Neural cell (in vitro differentiated cells): ENCODE measurements around the gene KIF21B. TPM values are rescaled to one million over a fixed set of nuclear protein-coding genes. Genes with fewer than 3 reads are reported as not detected.

Source experiments
- H2AFZ ChIP-seq: fragments of 200-600, 300-800 bp; sonication (generic), shearing (Covaris generic); 2 replicates; pipeline ENCODE4 v1.6.0; 2014; ENCODE audit warnings: low read depth, mild to moderate bottlenecking, antibody characterized with exemption, low read length, moderate library complexity
- H3F3A ChIP-seq: fragments of 200-600 bp; shearing (Covaris generic); 2 replicates; pipeline ENCODE4 v1.6.1; 2016; ENCODE audit warnings: mild to moderate bottlenecking, moderate library complexity, mixed read lengths, antibody characterized with exemption, low read length; ENCODE audit not compliant: insufficient read depth, poor library complexity, severe bottlenecking
- H3K27ac ChIP-seq: fragments of 200-600, 300-800 bp; sonication (generic), shearing (Covaris generic); 2 replicates; pipeline ENCODE4 v1.5.1; 2014; ENCODE audit warnings: mild to moderate bottlenecking, low read length, moderate library complexity
- H3K27me3 ChIP-seq: fragments of 300-800, 200-600 bp; sonication (generic), shearing (Covaris generic); 2 replicates; pipeline ENCODE4 v1.6.0; 2014; ENCODE audit warnings: mild to moderate bottlenecking, low read depth, low read length, moderate library complexity; ENCODE audit not compliant: insufficient read depth
- H3K36me3 ChIP-seq: fragments of 300-800, 200-600 bp; sonication (generic), shearing (Covaris generic); 2 replicates; pipeline ENCODE4 v1.5.1; 2014; ENCODE audit warnings: mild to moderate bottlenecking, antibody characterized with exemption, low read length, moderate library complexity; ENCODE audit not compliant: insufficient read depth
- H3K4me2 ChIP-seq: fragments of 300-800, 200-600 bp; sonication (generic), shearing (Covaris generic); 2 replicates; pipeline ENCODE4 v1.6.0; 2014; ENCODE audit warnings: mild to moderate bottlenecking, low read length
- H3K4me3 ChIP-seq: fragments of 300-800, 200-600 bp; sonication (generic), shearing (Covaris generic); 2 replicates; pipeline ENCODE4 v1.5.1; 2014; ENCODE audit warnings: mild to moderate bottlenecking, low read length, moderate library complexity
- H3K79me2 ChIP-seq: fragments of 200-600 bp; shearing (Covaris generic); replicated peaks from 2 replicates; pipeline ENCODE4 v1.6.0; 2014; ENCODE audit warnings: mild to moderate bottlenecking, low read length, moderate library complexity; ENCODE audit not compliant: insufficient read depth
- H3K9ac ChIP-seq: fragments of 300-800, 200-600 bp; sonication (generic), shearing (Covaris generic); 2 replicates; pipeline ENCODE4 v1.6.1; 2016; ENCODE audit warnings: mild to moderate bottlenecking, low read length, mixed read lengths
- H3K9me2 ChIP-seq: fragments of 200-600 bp; shearing (Covaris generic); 2 replicates; pipeline ENCODE4 v1.6.1; 2016; ENCODE audit warnings: mild to moderate bottlenecking, low read length, mixed read lengths; ENCODE audit not compliant: insufficient read depth
- H3K9me3 ChIP-seq: fragments of 200-600, 300-800 bp; sonication (generic), shearing (Covaris generic); 2 replicates; pipeline ENCODE4 v1.6.1; 2016; ENCODE audit warnings: mild to moderate bottlenecking, mixed run types, low read length, moderate library complexity, mixed read lengths
- H4K20me1 ChIP-seq: fragments of 200-600 bp; shearing (Covaris generic); 2 replicates; pipeline ENCODE4 v1.6.1; 2016; ENCODE audit warnings: mild to moderate bottlenecking, mixed run types; ENCODE audit not compliant: insufficient read depth
- CTCF ChIP-seq: fragments of 450-650 bp; IDR thresholded peaks from 2 replicates; pipeline ENCODE4 v1.5.1; 2014; ENCODE audit warnings: antibody characterized with exemption, mild to moderate bottlenecking, moderate library complexity; ENCODE audit not compliant: poor library complexity, severe bottlenecking
- EP300 ChIP-seq: fragments of 450-650 bp; conservative IDR thresholded peaks from 2 replicates; pipeline ENCODE4 v1.6.1; 2014; ENCODE audit warnings: antibody characterized with exemption, mild to moderate bottlenecking, moderate library complexity; ENCODE audit not compliant: poor library complexity, severe bottlenecking
- EZH2 ChIP-seq: fragments of 200-600, 300-800 bp; shearing (Covaris generic), sonication (generic); IDR thresholded peaks from 2 replicates; pipeline ENCODE4 v1.6.1; 2014; ENCODE audit warnings: antibody characterized with exemption, low read length, borderline replicate concordance, mild to moderate bottlenecking; ENCODE audit not compliant: insufficient read depth, poor library complexity, severe bottlenecking
- MXI1 ChIP-seq: fragments of 450-650 bp; conservative IDR thresholded peaks from 2 replicates; pipeline ENCODE4 v1.6.1; 2014; ENCODE audit warnings: antibody characterized with exemption, mild to moderate bottlenecking; ENCODE audit not compliant: poor library complexity, severe bottlenecking
- POLR2AphosphoS5 ChIP-seq: IDR thresholded peaks from 2 replicates; pipeline ENCODE4 v1.6.1; 2012
- RAD21 ChIP-seq: fragments of 450-650 bp; conservative IDR thresholded peaks from 2 replicates; pipeline ENCODE4 v1.6.1; 2014; ENCODE audit warnings: antibody characterized with exemption, mild to moderate bottlenecking, moderate library complexity
- REST ChIP-seq: IDR thresholded peaks from 2 replicates; pipeline ENCODE4 v1.6.1; 2012; ENCODE audit warnings: borderline replicate concordance
- SMC3 ChIP-seq: fragments of 450-650 bp; conservative IDR thresholded peaks from 2 replicates; pipeline ENCODE4 v1.6.1; 2014; ENCODE audit warnings: antibody characterized with exemption, mild to moderate bottlenecking, moderate library complexity; ENCODE audit not compliant: poor library complexity
- TAF1 ChIP-seq: IDR thresholded peaks from 2 replicates; pipeline ENCODE4 v1.6.1; 2012; ENCODE audit warnings: low read depth
- polyA plus RNA-seq: library from polyadenylated mRNA; depleted of rRNA; stranded (reverse); fragments of >200 nt; gene quantifications from 2 replicates; pipeline ENCODE4 v1.2.3, GENCODE V29; 2014

Gene KIF21B
- polyA plus RNA-seq, 1 donor from 2014 or later = 53.7 TPM

- Histone ChIP-seq H3K9me2 (no peaks in the 10 kb centered on the region), H3F3A (no peaks in the 10 kb centered on the region), H3K27ac (no peak overlapping the region), H4K20me1 (no peaks in the 10 kb centered on the region), H3K27me3 (no peaks in the 10 kb centered on the region), H3K9ac (no peak overlapping the region), H2AFZ (no peak overlapping the region), H3K4me3 (no peak overlapping the region), H3K79me2 (no peaks in the 10 kb centered on the region), H3K4me2 (no peak overlapping the region), H3K9me3 (no peaks in the 10 kb centered on the region), H3K36me3 (peaks cover 4% of the 10 kb centered on the region)
- no peak for TF ChIP-seq TAF1
- no peak for TF ChIP-seq RAD21
- TF ChIP-seq EP300 = no peak
- no peak for TF ChIP-seq POLR2AphosphoS5
- TF ChIP-seq SMC3 = no peak
- no peak for TF ChIP-seq EZH2
Observed at GRCh38 chr1:200973937-200974657, 49.4 kb downstream of the KIF21B start.

GRCh38 chr1:200972985-200973742 lies 50.4 kb downstream of the KIF21B start:
- Histone ChIP-seq H3K36me3 (peaks cover 4% of the 10 kb centered on the region), H3K9me3 (no peaks in the 10 kb centered on the region), H4K20me1 (no peaks in the 10 kb centered on the region), H3K9ac (no peak overlapping the region), H3K27me3 (no peaks in the 10 kb centered on the region), H3K27ac (no peak overlapping the region), H3F3A (no peaks in the 10 kb centered on the region), H3K79me2 (no peaks in the 10 kb centered on the region), H2AFZ (no peak overlapping the region), H3K9me2 (no peaks in the 10 kb centered on the region), H3K4me3 (no peak overlapping the region), H3K4me2 (no peak overlapping the region)
- TF ChIP-seq REST (no peak), RAD21 (no peak), MXI1 (no peak), TAF1 (no peak), CTCF (no peak), SMC3 (no peak), EZH2 (no peak), EP300 (no peak), POLR2AphosphoS5 (no peak)
